ENCODE measurements around the gene EHBP1.
"Not testable (repeated sequence)": the region's sequence is repeated elsewhere in the genome, so short reads cannot be mapped to it uniquely, and the experiment has no call there.

Gene EHBP1

DNA sequence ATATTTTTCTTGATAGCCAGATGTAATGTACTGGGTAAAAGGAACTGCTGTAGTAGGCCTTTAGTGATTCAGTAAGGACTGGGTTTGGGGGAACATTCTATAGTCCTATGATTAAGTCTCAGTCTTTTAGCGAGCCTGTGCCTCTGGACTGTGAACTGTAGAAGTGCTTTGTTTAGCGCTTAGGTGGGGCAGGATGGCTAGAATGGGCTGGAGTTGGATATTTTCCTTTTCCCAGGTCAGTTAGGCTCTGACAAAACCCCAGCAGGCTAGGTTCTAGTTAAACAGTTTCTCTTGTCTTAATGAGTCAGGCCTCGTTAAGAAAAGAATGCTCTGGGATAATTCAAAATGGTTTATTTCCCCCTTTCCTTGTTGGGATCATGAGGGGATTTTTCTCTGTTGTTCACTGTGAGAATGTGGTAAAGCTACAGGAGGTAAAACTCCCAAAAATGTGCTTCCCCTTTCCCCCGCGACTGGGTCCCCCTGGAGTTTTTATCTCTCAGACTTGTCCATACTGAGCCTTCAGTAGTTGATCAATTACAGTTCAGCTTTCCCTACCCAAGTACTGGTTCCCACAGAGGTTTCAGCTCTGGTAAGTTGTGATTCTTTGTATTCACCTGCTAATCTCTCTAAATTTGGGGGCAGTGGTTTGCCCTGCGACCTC lies 31.5 kb downstream of the EHBP1 start:
- no peak for DNase-seq

DNA sequence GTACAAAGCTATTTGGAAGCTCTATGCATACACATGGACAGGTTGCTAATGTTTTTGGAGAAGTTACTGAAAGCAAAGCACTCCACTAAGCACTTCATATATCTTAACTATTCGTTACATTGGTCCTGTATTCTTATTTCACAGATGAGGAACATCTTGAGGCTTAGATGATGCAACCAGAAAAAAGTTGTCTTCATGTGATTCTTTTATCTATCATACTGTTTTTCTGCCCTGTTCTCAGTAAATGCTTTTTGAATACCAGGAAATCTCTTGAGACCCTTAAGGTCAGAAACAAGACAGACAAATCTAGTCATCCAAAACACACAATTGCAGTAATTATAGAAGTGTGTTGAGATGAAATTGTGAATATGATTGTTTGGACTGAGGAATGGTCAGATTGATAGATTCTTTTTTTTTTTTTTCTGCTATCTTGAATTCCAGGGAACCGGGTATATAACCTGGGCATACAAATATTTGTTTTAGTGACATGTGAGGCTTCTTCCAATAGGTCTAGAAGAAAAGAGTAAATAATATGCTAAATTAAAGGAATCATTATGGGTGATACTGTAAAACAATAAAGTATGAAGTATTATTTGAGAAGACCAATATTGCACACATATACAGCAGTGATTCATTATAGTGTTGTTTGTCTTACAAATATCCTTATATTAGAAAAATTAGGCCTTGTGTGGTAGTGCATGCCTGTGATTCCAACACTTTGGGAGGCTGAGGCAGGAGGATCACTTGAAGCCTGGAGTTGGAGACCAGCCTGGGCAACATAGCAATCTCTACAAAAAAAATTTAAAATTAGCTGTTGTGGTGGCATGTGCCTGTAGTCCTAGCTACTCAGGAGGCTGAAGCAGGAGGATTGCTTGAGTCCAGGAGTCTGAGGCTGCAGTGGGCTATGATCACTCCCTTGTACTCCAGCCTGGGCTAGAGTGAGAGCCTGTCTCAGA lies 33.7 kb downstream of the EHBP1 start:
- DNase-seq = peak; percentile 31

DNA sequence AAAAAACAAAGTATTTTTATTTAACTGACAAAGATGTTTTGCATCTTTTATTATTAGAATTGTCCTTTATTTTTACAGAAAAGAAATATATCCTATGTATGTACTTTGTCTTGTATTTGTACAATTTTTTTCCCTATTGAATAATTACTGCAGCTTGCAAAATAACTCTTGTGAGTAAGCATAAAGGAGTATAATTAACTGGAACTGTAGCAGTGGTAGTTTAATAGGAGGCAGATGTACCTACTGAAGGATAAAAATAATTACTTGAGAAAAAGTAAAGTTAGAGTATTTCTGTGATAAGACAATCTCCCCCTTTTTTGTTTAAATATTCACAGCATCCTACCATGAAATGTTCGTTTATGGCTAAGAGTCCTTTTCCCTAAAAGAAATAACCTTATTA lies 34.7 kb downstream of the EHBP1 start:
- no peak for DNase-seq

DNA sequence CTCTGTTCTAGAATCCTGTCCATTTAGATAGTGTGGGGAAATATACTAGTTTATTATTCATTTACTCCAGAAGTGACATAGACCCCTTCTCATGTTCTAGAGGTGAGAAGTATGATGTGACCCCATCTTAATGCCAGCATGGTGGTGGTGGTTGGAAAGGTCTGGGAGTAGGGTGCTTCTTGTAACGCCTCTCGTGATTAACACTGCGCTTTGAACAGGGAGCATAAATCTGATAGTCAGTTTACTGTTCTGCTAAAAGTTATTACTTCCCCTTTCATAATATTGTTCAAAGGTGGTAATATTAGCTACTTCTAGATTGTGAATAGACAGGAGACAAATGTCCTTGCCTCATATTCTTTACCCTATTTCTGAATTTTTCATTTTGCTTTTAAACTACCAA lies 35.6 kb downstream of the EHBP1 start:
- DNase-seq = no peak

DNA sequence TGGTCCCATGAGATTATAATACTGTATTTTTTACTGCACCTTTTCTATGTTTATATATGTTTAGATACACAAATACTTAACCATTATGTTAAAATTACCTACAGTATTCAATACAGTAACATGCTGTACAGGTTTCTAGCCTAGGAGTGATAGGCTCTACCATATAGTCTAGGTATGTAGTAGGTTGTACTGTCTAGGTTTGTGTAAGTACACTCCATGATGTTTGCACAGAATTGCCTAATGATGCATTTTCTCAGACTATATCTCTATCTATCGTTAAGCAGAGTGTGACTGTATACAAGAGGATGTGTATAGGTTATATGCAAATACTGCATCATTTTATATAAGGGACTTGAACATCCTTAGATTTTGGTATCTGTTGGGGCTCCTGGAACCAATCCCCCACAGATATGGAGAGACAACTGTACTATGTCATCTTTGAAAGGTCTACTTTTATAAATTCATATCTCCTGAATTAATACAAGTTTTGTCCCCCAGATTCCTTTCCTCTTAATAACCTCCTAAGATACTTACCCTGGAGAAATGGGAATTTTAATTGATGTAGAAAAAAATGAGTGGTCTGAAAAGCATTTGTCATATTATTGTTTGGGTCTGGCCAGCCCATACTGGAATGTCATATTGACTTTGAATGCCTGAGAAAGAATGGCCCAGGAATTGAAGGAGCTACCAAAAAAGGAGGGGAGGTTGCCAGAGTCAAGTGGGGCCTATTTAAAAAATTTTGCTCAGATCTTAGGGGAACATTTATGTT lies 36.6 kb downstream of the EHBP1 start:
- DNase-seq = no peak

DNA sequence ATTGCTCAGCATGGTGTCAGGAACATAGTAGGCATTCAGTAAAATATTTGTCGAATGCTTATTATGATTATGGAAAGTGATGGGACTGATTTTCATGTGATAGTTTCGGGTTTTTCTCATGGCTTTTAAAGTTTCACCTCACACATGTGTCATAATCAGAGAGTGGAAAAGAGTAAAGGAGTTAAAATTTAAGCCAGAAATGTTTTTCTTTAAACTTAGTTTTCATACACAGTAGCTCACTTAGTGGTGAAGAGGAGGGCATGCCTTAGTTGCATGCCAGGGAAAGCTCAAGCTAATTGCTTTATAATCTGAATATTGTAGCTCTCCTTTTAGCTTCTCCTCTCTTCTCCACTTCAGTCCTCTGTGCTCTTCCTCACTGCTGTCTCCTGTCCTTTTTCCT lies 38.0 kb downstream of the EHBP1 start:
- DNase-seq = no peak

DNA sequence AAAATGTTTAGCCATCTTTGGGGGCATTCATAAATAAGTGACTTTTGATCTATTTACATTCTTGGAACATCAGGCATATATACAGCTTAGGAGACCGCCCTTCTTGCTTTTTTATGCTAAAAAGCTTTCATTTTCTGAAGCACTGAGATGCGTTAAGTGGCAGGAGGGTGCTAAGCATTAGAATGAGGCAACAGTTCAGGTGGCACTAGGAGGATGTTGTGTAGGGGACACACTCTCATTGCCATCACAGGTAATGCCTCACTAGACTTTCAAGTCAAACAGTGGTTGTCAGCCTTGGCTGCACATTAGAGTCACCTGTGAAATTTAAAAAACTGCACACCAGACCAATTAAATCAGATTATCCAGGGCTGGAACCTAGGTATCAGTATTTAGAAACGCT lies 39.1 kb downstream of the EHBP1 start:
- no peak for DNase-seq

DNA sequence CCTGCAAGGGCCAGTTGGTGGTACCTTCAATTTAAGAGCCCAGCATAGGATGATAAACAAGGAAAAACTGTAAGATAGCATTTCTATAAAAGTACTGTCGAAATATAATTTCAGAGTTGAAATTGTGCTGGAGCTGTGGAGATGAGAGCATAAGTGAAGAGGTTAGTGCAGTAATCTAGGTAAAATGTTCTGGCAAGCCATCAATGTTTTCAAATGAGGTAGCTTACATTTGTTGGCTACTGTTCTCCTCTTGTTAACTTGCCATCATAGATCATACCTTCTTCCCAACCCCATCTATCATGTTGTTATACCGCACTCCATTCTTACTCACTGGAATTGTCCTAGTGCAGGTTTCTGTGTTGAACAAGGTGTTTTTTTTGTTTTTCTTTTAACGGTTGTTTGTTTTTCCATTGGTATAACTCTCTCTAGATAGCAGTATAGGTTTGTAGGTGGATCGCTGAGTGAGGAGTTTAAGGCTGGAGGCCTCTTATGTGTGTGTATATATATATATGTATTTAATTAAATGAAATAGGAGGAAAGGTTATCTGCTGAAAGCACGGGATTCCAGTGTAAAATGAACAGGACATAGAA lies 40.5 kb downstream of the EHBP1 start:
- no peak for DNase-seq

DNA sequence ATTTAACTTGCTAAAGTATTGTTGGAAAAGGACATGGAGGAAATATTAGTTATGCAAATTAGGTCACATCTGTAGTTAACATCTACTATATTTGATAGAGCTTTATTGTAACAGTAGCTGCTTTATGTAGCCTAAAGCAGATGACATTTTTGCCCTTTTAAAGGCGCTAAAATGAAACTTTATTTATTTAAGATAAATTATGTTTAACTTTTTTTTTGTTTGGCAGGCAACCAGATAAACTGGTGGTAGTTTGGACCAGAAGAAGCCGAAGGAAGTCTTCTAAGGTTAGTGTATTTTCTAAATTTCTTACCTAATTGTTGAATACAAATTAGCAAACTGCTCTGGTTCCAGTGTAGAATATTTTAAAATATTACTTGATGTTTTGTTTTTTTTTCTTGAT lies 41.7 kb downstream of the EHBP1 start:
- DNase-seq = no peak

DNA sequence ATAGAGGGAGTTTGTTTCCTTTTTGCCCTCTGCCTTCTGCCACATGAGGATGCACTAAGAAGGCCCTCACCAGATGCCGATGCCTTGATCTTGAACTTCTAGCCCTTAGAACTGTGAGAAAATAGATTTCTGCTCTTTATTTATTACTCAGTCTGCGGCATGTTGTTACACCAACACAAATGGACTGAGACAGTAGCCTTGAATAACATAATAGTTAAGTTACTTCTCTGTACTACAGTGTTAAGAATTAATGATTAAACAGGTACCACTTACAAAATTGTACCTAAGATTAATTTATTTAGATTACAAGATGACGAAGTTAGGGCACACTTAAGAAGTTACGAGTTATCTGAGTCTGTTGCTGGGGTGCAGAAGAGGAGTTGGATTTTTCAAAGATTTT lies 42.4 kb downstream of the EHBP1 start:
- DNase-seq = no peak

DNA sequence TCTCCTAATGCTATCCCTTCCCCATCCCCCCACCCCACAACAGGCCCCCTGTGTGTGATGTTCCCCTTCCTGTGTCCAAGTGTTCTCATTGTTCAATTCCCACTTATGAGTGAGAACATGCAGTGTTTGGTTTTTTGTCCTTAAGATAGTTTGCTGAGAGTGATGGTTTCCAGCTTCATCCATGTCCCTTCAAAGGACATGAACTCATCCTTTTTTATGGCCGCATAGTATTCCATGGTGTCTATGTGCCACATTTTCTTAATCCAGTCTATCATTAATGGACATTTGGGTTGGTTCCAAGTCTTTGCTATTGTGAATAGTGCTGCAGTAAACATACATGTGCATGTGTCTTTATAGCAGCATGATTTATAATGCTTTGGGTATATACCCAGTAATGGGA lies 43.6 kb downstream of the EHBP1 start:
- not testable (repeated sequence) for DNase-seq

DNA sequence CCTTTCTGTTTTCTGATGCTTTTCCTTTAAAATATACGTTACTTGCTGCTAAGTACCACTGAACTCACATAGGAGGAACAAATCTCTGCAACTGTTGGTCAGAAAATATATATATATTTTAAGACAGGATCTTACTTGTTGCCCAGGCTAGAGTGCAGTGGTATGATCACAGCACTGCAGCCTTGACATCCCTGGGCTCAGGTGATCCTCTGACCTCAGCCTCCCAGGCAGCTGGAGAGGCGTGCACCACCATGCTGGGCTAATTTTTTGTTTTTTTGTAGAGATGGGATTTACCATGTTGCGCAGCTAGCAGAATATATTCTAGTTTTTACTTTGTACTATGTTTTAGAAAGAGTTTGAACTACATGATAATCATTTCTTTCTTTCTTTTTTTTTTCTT lies 51.5 kb downstream of the EHBP1 start:
- no peak for DNase-seq

DNA sequence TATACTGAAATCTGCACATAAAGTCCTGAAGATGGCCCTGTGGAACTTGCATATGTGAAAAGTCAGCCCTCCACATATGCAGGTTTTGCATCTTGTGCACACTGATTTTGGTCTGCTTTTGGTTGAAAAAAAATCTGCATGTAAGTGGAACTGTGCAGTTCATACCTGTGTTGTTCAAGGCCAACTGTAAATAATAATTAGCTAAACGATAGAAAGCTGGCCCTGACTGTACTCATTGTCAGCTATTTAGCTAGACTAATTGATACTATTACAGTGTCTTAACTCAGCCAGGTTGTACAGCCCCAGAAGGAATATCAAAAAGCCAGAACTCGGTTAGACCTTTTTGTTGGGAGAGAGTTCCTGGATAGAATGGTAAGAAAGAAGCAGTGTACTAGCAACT lies 54.5 kb downstream of the EHBP1 start:
- no peak for DNase-seq

DNA sequence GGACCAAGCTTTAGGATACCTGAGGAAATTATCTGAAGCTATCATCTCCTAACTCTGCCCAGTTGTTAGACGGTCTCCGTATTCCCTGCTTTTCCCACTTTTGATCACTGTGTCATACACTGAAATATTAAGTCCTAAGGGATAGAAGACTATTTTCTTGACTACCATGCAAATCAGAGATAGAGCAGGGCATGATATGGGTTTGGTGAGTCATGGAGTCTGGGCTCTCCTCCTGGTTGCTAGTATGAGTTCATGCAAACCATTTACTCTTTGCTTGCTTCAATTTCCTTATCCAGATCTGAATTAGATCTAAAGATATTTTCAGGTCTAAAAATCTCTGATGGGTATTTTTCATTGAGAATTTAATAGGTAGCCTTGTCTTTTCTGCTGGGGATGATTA lies 55.0 kb downstream of the EHBP1 start:
- no peak for DNase-seq

DNA sequence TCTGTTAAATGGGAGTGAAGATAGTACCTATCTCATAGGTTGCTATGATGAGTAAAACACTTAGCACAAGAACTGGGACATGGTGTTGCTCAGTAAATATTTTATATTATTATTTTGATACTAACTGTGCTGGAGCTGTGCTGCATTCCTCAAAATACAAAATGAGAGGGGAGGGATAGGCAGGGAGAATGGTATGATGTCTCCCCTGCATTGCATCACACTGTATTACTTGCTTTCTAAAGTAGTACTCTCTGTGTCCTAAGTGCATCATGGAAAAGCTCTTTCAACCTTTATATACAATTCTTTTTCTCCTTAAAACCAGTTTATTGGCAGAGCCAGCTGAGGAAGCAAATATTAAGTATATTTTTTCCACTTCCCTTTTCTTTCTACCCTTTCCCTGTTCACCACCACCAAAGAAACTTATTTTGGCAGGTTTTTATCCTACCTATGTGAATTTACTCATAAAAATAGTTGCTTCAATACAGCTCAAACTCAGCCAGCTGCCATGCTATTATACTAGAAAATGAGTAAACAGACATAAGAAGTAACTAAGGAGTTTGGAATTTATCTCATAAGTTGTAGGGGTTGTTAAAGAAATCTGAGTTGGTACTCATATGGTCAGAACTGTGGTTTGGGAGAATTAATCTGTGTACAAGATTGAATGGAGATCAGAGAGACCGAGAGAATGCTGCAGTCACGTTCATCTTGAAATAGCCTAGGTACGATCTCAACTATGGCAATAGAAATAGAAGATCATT lies 60.3 kb downstream of the EHBP1 start:
- no peak for DNase-seq

DNA sequence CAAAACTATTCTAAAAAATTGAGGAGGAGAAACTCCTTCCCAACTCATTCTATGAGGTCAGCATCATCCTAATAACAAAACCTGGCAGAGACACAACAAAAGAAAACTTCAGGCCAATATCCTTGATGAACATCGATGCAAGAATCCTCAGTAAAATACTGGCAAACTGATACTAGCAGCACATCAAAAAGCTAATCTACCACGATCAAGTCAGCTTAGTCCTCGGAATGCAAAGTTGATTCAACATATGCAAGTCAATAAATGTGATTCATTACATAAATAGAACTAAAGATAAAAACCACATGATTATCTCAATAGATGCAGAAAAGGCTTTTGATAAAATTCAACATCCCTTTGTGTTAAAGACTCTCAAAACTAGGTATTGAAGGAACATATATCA lies 63.1 kb downstream of the EHBP1 start:
- no peak for DNase-seq

DNA sequence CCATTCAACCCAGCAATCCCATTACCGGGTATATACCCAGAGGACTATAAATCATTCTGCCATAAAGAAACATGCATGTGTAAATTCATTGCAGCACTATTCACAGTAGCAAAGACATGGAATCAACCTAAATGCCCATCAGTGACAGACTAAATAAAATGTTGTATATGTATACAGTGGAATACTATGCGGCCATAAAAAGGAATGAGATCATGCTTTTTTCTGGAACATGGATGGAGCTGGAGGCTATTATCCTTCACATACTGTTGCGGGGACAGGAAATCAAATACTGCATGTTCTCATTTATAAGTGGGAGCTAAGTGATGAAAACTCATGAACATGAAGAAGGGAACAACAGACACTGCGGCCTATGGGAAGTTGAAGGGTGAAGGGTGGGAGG lies 65.1 kb downstream of the EHBP1 start:
- no peak for DNase-seq

DNA sequence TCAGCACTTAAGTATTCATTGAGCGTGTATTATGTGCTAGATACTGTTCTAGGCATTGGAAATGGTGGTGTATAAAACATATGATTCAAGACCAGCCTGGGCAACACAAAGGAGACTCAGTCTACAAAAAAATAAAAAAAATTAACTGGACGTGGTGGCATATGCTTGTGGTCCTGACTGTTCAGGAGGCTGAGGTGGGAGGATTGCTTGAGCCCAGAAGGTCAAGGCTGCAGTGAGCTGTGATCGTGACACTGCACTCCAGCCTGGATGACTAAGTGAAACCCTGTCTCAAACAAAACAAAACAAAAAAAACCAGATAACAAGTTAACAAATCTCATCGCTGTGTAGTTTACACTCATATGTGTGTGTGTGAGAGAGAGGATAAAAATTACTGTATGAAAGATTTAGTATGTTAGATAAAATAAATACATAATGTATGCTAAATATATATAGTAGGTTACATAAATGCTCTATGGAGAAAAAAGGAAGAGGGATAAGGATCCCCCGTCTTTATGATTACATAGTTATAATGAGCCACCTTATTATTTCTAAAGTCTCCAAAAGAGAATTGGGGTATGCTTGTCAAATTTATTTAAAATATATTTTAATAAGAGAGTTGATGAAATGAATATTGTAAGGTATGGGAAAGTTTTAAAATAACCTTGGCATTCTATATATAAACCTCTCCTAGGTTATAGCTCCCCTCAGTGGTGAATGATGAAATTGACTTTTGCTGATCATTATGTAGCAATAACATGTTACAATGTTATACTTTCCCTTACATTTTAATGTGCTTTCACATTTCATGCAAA lies 69.2 kb downstream of the EHBP1 start:
- peak; percentile 80 for DNase-seq

DNA sequence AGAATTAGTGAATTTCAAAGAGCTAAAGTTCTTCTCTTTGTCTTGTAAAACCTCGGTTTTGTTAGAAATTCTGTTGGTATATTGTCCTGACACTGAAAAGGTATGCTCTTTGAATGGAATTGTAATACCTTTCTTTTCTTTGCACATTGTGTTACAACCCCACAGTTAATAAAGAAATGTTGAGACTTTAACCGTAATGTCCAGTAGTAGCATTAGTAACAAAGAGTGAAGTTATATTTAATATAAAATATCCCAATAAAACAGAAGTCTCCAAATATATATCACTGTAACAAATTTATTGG lies 69.8 kb downstream of the EHBP1 start:
- DNase-seq = no peak

DNA sequence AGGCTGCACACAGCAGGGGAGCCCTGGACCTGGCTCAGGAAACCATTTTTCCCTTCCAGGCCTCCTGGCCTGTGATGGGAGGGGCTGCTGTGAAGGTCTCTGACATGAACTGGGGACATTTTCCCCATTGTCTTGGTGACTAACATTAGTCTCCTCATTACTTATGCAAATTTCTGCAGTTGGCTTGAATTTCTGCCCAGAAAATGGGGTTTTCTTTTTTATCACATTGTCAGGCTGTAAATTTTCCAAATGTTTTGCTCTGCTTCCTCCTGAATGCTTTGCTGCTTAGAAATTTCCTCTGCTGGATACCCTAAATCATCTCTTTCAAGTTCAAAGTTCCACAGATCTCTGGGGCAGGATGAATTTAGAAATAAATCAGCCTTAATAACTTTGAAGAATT lies 78.2 kb downstream of the EHBP1 start:
- DNase-seq = no peak

DNA sequence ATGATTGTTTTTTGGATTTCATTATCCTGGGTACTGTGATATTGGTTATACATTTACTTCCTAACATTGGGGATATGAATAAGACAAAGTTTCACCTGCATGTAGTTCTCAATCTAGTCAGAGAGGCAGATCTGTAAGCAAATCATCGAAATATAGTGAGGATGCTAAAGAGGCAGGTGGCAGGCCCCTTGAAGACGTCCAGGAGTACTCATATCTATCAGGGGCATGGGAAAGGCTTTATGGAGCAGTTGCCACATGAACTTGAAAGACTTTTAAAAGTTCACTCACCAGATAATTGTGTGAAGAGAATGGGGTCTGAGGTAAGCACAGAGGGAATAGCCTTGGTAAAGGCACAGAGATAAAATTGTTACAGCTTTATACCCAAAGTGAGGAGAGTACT lies 78.8 kb downstream of the EHBP1 start:
- no peak for DNase-seq

DNA sequence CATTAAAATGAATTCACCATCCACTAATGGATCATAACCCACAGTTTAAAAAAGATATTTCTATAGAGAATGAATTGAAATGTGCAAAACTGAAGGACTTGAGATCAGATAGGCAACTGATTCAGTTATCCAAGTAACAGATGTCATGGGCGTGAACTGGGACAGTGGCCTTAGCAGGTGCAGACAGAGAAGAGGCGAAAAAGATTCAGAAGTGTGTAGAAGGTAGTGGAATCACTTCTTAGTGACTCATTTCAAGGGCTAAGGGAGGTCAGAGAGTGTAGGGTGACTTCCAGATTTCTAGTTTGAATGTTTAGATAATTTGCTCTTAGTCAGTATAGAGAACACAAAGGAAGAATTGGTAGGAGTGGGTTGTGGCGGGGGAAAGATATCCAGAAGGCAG lies 79.7 kb downstream of the EHBP1 start:
- DNase-seq = peak; percentile 18

Data from hematopoietic multipotent progenitor cell treated with erythropoietin and hydrocortisone succinate and interleukin-3 and kit ligand, for 6 days (in vitro differentiated cells).